Panc1 (cell line): Measurements from ENCODE around the gene MC5R. TPM values are rescaled to one million over a fixed set of nuclear protein-coding genes. Genes with fewer than 3 reads are reported as not detected.

Experiments
- ATAC-seq: fragments of 200-7000 bp; cut with Tn5 transposase; 2 replicates; pipeline ENCODE4 v1.9.1; 2020; ENCODE audit warnings: mild to moderate bottlenecking, moderate library complexity
- BruUV-seq: library from RNA; stranded (reverse); fragments of 400-500 nt; replicated peaks from 2 replicates; lab custom pipeline; 2021; lab: Mats Ljungman, UMichigan
- CTCF ChIA-PET: fragments of 300-600 bp; sonication (Branson Sonifier 250); formaldehyde crosslinking; loops from one replicate; lab custom pipeline; 2022; ENCODE audit warnings: antibody characterized with exemption; lab: Charles Lee
- POLR2A ChIA-PET: fragments of 300-600 bp; sonication (Branson Sonifier 250); formaldehyde crosslinking; loops from one replicate; lab custom pipeline; 2022; ENCODE audit warnings: antibody characterized with exemption; lab: Charles Lee
- DNase-seq: peaks from one replicate; pipeline ENCODE4 v3.0.0-alpha.2; 2010; ENCODE audit warnings: low read depth, low spot score
- H3K27ac ChIP-seq: 2 replicates; pipeline ENCODE4 v1.5.1; 2011; ENCODE audit warnings: mild to moderate bottlenecking, low read length, inconsistent platforms
- H3K27me3 ChIP-seq: fragments of 200-500 bp; sonication (Bioruptor generic); 2 replicates; pipeline ENCODE4 v1.6.0; 2014; ENCODE audit warnings: low read length, inconsistent platforms; ENCODE audit not compliant: control insufficient read depth, insufficient read depth
- H3K36me3 ChIP-seq: fragments of 200-500 bp; sonication (Bioruptor generic); 2 replicates; pipeline ENCODE4 v1.5.1; 2014; ENCODE audit warnings: inconsistent platforms, mild to moderate bottlenecking, low read length, moderate library complexity; ENCODE audit not compliant: control insufficient read depth, insufficient read depth
- H3K4me1 ChIP-seq: 2 replicates; pipeline ENCODE4 v1.5.1; 2011; ENCODE audit warnings: inconsistent platforms, mild to moderate bottlenecking, low read length, moderate library complexity; ENCODE audit not compliant: control insufficient read depth, insufficient read depth
- H3K4me3 ChIP-seq, 2 experiments: 2 replicates each; pipeline ENCODE4 v1.5.1; 2011 to 2012; ENCODE audit warnings: low read depth in 2 of 2, low read length in 2 of 2, mild to moderate bottlenecking in 2 of 2, inconsistent platforms in 1 of 2, moderate library complexity in 1 of 2
- H3K9me3 ChIP-seq: fragments of 200-500 bp; sonication (Bioruptor generic); 2 replicates; pipeline ENCODE4 v1.5.1; 2014; ENCODE audit warnings: low read depth, mild to moderate bottlenecking, inconsistent platforms, low read length, moderate library complexity; ENCODE audit not compliant: control insufficient read depth, insufficient read depth
- CTCF ChIP-seq: fragments of 450-650 bp; IDR thresholded peaks from 2 replicates; pipeline ENCODE4 v1.5.1; 2017; ENCODE audit warnings: mild to moderate bottlenecking
- POLR2AphosphoS5 ChIP-seq: IDR thresholded peaks from 2 replicates; pipeline ENCODE4 v1.6.1; 2012; ENCODE audit warnings: mild to moderate bottlenecking, low read depth, low read length, moderate library complexity
- REST ChIP-seq, 2 experiments: IDR thresholded peaks; 2 replicates each; pipeline ENCODE4 v1.6.1; 2011 to 2012; ENCODE audit warnings: low read depth in 2 of 2, control low read depth in 1 of 2, low read length in 1 of 2, mild to moderate bottlenecking in 1 of 2, moderate library complexity in 1 of 2; ENCODE audit not compliant: insufficient read depth in 1 of 2
- SIN3A ChIP-seq: IDR thresholded peaks from 2 replicates; pipeline ENCODE4 v1.6.1; 2012; ENCODE audit warnings: low read depth, mild to moderate bottlenecking, low read length, moderate library complexity, borderline replicate concordance; ENCODE audit not compliant: insufficient read depth
- TCF7L2 ChIP-seq: IDR thresholded peaks from 2 replicates; pipeline ENCODE4 v1.6.1; 2011; ENCODE audit warnings: mild to moderate bottlenecking, low read depth, low read length, inconsistent platforms
- in situ Hi-C: cut with HindIII; loops from 2 replicates; pipeline ENCODE4 v1.10.0; 2016; ENCODE audit warnings: low sequenced_read_pairs, low pct_unique_long_range_greater_than_20kb
- intact Hi-C: fragments of 100-400 bp; cut with micrococcal nuclease; formaldehyde crosslinking; loops from one replicate; pipeline ENCODE4 v1.10.0; 2022; ENCODE audit not compliant: unreplicated experiment
- total RNA-seq: library from RNA; stranded (reverse); gene quantifications from one replicate; pipeline ENCODE4 v1.2.1, GENCODE V29; 2021; ENCODE audit not compliant: unreplicated experiment

Gene MC5R
- total RNA-seq, 1 experiment from 2014 or later, result not detected

- no peak overlapping the region for H3K27ac ChIP-seq
- H3K27me3 ChIP-seq, result no peaks in the 10 kb centered on the region; the same call in none of the 2 replicates
- POLR2A ChIA-PET, result no interaction called here
- ATAC-seq (peak; percentile 80), DNase-seq (no peak)
- TF ChIP-seq CTCF, result peak; percentile 48
- no peak for TF ChIP-seq SIN3A
- no peak overlapping the region for H3K4me3 ChIP-seq
- H3K9me3 ChIP-seq, result no peaks in the 10 kb centered on the region
- no peaks in the 10 kb centered on the region for H3K36me3 ChIP-seq
- no peaks in the 10 kb centered on the region for H3K4me1 ChIP-seq
- intact Hi-C loops, result no loop called here
- in situ Hi-C loops, result no loop called here
- CTCF ChIA-PET, result interaction anchor here (0.6 to 0.9 kb wide), 2 partner anchors 21 to 207 kb away, joined by 3 to 4 read pairs; no protein-coding TSS in a partner anchor
- no TSS peak for BruUV-seq
Observed at GRCh38 chr18:13811993-13812392, 12.0 kb upstream of the MC5R start.

- Histone ChIP-seq H3K4me3 (no peak overlapping the region), H3K4me1 (no peaks in the 10 kb centered on the region), H3K9me3 (no peaks in the 10 kb centered on the region), H3K27ac (no peak overlapping the region), H3K27me3 (no peaks in the 10 kb centered on the region; the same call in 1 of the 2 replicates), H3K36me3 (no peaks in the 10 kb centered on the region)
- POLR2A ChIA-PET, result no interaction called here
- CTCF ChIA-PET, result interaction anchor here (0.6 to 1.9 kb wide), 4 partner anchors 58 to 1221 kb away, joined by 3 to 6 read pairs (median 4); no protein-coding TSS in a partner anchor
- no peak for DNase-seq
- intact Hi-C loops, result no loop called here
- peak; percentile 91 for ATAC-seq
- TF ChIP-seq TCF7L2, result no peak
- peak; percentile 88 for TF ChIP-seq CTCF
- no peak for TF ChIP-seq REST (IDR thresholded peaks at IDR 0.05; ENCODE audit: insufficient read depth in 1 of 2, low read depth in 2 of 2, low read length in 1 of 2)
- no peak for TF ChIP-seq POLR2AphosphoS5
- BruUV-seq, result no TSS peak
- in situ Hi-C loops, result no loop called here
Observed at GRCh38 chr18:13813271-13813849, 10.6 kb upstream of the MC5R start.
